ENCODE data around the gene KIRREL3.

The KIRREL3 gene

DNA sequence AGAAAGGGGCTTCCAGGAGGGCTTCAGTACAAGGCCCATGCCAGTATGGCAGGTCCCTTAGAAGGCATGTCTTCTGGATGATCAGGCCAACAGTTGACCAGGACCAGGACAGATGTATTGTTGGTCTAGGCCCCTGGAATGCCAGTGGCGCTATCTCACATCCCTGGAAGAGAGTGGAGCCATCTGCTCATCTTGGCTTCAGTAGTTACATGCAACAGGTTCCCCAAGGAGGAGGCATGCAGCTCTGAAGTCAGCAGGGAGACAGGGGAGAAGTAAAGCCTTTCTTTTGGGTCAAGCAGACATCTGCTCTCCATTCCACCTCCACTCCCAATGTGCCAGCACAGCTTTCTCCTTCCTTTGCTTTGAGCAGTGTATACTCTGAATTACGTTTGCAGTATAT is 244.1 kb downstream of the KIRREL3 start:
- no peak for DNase-seq (ENCODE audit: low read depth in 1 of 2, low spot score in 1 of 2)
- Histone ChIP-seq H3K27me3 (ENCODE audit: insufficient read depth, poor library complexity, severe bottlenecking) (peaks cover 4% of the 10 kb centered on the region), H3K27ac (replicated peaks) (no peak overlapping the region), H3K4me3 (replicated peaks; ENCODE audit: insufficient read depth, low read length) (no peak overlapping the region)
- TF ChIP-seq, protein P1, sequence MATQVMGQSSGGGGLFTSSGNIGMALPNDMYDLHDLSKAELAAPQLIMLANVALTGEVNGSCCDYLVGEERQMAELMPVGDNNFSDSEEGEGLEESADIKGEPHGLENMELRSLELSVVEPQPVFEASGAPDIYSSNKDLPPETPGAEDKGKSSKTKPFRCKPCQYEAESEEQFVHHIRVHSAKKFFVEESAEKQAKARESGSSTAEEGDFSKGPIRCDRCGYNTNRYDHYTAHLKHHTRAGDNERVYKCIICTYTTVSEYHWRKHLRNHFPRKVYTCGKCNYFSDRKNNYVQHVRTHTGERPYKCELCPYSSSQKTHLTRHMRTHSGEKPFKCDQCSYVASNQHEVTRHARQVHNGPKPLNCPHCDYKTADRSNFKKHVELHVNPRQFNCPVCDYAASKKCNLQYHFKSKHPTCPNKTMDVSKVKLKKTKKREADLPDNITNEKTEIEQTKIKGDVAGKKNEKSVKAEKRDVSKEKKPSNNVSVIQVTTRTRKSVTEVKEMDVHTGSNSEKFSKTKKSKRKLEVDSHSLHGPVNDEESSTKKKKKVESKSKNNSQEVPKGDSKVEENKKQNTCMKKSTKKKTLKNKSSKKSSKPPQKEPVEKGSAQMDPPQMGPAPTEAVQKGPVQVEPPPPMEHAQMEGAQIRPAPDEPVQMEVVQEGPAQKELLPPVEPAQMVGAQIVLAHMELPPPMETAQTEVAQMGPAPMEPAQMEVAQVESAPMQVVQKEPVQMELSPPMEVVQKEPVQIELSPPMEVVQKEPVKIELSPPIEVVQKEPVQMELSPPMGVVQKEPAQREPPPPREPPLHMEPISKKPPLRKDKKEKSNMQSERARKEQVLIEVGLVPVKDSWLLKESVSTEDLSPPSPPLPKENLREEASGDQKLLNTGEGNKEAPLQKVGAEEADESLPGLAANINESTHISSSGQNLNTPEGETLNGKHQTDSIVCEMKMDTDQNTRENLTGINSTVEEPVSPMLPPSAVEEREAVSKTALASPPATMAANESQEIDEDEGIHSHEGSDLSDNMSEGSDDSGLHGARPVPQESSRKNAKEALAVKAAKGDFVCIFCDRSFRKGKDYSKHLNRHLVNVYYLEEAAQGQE (IDR thresholded peaks at IDR 0.05; ENCODE audit: insufficient replicate concordance, low read depth), result no peak
- TF ChIP-seq SPI1 (IDR thresholded peaks at IDR 0.05; ENCODE audit: borderline replicate concordance, low read depth) (no peak), POLR2AphosphoS5 (IDR thresholded peaks at IDR 0.05; ENCODE audit: low read depth) (no peak), GABPA (IDR thresholded peaks at IDR 0.05; ENCODE audit: low read depth) (no peak)
- TF ChIP-seq, protein P2, sequence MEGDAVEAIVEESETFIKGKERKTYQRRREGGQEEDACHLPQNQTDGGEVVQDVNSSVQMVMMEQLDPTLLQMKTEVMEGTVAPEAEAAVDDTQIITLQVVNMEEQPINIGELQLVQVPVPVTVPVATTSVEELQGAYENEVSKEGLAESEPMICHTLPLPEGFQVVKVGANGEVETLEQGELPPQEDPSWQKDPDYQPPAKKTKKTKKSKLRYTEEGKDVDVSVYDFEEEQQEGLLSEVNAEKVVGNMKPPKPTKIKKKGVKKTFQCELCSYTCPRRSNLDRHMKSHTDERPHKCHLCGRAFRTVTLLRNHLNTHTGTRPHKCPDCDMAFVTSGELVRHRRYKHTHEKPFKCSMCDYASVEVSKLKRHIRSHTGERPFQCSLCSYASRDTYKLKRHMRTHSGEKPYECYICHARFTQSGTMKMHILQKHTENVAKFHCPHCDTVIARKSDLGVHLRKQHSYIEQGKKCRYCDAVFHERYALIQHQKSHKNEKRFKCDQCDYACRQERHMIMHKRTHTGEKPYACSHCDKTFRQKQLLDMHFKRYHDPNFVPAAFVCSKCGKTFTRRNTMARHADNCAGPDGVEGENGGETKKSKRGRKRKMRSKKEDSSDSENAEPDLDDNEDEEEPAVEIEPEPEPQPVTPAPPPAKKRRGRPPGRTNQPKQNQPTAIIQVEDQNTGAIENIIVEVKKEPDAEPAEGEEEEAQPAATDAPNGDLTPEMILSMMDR (IDR thresholded peaks at IDR 0.05; ENCODE audit: insufficient read depth, low read length), result no peak

DNA sequence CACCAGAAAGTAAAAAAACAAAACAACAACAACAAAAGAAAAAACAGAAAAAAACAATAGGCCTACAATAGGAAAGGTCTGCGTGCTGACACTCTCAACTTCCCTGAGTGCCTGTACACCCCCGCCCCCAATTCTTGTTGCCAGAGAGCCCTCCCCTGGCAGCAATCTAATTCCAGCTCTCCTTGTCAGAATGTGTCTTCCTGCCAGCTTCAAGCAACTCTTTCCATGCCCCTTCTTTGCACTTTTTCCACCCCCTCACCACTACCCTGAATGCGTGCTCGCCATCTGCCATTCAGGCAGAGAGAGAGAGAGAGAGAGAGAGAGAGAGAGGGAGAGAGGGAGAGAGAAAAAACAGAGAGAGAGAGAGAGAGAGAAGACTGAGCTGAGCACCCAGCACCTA is 245.0 kb downstream of the KIRREL3 start:
- no peak for TF ChIP-seq GABPA (IDR thresholded peaks at IDR 0.05; ENCODE audit: low read depth)
- TF ChIP-seq, protein P2 (IDR thresholded peaks at IDR 0.05; ENCODE audit: insufficient read depth, low read length), result no peak
- TF ChIP-seq POLR2AphosphoS5 (IDR thresholded peaks at IDR 0.05; ENCODE audit: low read depth), result no peak
- TF ChIP-seq SPI1 (IDR thresholded peaks at IDR 0.05; ENCODE audit: borderline replicate concordance, low read depth), result no peak
- TF ChIP-seq, protein P1 (IDR thresholded peaks at IDR 0.05; ENCODE audit: insufficient replicate concordance, low read depth), result no peak
- no peak overlapping the region for H3K4me3 ChIP-seq (replicated peaks; ENCODE audit: insufficient read depth, low read length)
- H3K27ac ChIP-seq (replicated peaks), result no peak overlapping the region
- no peak for DNase-seq (ENCODE audit: low read depth in 1 of 2, low spot score in 1 of 2)
- peaks cover 4% of the 10 kb centered on the region for H3K27me3 ChIP-seq (ENCODE audit: insufficient read depth, poor library complexity, severe bottlenecking)

DNA sequence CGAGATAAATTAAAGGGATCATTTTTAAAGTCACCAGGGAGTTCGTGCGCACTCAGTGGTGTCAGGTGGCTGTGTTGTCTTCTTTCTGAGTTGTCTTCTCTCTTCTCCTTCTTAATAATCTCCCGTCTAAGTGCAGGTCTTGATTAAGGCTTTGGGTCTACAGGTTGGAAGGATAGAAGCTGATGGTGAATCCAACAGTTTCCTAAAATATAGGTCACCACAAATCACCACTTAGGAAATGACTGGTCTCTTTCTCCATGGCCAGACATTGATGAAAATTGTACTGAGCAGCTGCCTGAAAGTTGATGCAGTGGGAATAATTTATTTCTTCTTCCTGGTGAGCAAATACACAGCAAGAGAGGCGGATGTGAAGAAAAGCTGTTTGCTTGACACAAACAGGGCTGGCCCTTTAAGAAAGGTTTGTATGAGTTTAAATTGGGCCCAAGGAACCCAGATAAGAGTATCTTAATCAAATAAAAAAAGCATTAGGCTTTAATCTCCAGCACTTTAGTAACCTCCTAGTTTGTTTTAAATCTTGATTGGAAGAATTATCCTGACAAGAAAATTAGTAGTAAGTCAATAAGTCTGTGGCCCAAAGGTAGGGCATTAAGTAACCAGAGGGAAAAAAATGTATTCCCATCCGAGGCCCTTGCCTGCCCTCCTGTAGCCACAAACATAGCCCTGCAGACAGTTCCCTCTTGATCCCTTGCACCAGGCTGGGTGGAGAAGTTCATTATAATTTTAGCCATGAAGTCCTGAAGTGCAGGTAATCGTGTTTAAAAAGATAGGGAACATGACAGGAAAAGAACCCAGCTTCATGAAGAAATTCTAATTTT is 245.8 kb downstream of the KIRREL3 start:
- Histone ChIP-seq H3K27me3 (ENCODE audit: insufficient read depth, poor library complexity, severe bottlenecking) (peaks cover 4% of the 10 kb centered on the region), H3K4me3 (replicated peaks; ENCODE audit: insufficient read depth, low read length) (no peak overlapping the region), H3K27ac (replicated peaks) (no peak overlapping the region)
- no peak for TF ChIP-seq SPI1 (IDR thresholded peaks at IDR 0.05; ENCODE audit: borderline replicate concordance, low read depth)
- TF ChIP-seq, protein P1 (IDR thresholded peaks at IDR 0.05; ENCODE audit: insufficient replicate concordance, low read depth), result no peak
- TF ChIP-seq, protein P2 (IDR thresholded peaks at IDR 0.05; ENCODE audit: insufficient read depth, low read length), result no peak
- no peak for TF ChIP-seq GABPA (IDR thresholded peaks at IDR 0.05; ENCODE audit: low read depth)
- no peak for TF ChIP-seq POLR2AphosphoS5 (IDR thresholded peaks at IDR 0.05; ENCODE audit: low read depth)
- no peak for DNase-seq (ENCODE audit: low read depth in 1 of 2, low spot score in 1 of 2)

Data from HL-60 (cell line).